ENCODE data around the gene CBLB. TPM values are rescaled to one million over a fixed set of nuclear protein-coding genes. Genes with fewer than 3 reads are reported as not detected.

The CBLB gene
- total and polyA plus RNA-seq, 9 of the 15 experiments (the other 6 are each of a cell fraction or from before 2014, with no cell fraction given): 1.8 to 8.1 (median 5.3) TPM

- FAIRE-seq: no peak
- in situ Hi-C loops (cut with MboI) (no loop called here), intact Hi-C loops (cut with micrococcal nuclease) (no loop called here)
- ChIA-PET POLR2A (interaction anchor here (0.5 kb wide), 1 partner anchor 9 kb away, joined by 3 read pairs; no protein-coding TSS in a partner anchor), CTCF (ENCODE audit: low intra/inter-chr PET ratio) (no interaction called here)
- BruUV-seq (replicated peaks): no TSS peak
- Histone ChIP-seq H3K36me3 (ENCODE audit: control insufficient read depth, insufficient read depth, low read length) (no peaks in the 10 kb centered on the region), H3K4me1 (replicated peaks in 1 of 2; ENCODE audit: control insufficient read depth in 2 of 2, insufficient read depth in 2 of 2, low read length in 2 of 2) (no peaks in the 10 kb centered on the region; a peak in 2 of 5 replicates), H2AFZ (ENCODE audit: low read depth, low read length) (no peak overlapping the region), H3K4me3 (no peak overlapping the region), H3K9me1 (ENCODE audit: control insufficient read depth, insufficient read depth, low read length) (no peaks in the 10 kb centered on the region), H3K9ac (ENCODE audit: insufficient read depth in 1 of 2, low read depth in 2 of 2, low read length in 2 of 2) (no peak overlapping the region), H3K79me2 (ENCODE audit: control insufficient read depth, insufficient read depth, low read length) (no peaks in the 10 kb centered on the region), H3K4me2 (ENCODE audit: insufficient read depth, low read length) (no peak overlapping the region), H4K20me1 (replicated peaks; ENCODE audit: control insufficient read depth, insufficient read depth, low read length) (no peaks in the 10 kb centered on the region), H3K27ac (ENCODE audit: extremely low read depth, low read depth, low read length) (no peak overlapping the region), H3K9me3 (replicated peaks; ENCODE audit: control insufficient read depth, insufficient read depth, low read depth, low read length) (no peaks in the 10 kb centered on the region), H3K27me3 (ENCODE audit: control insufficient read depth in 2 of 2, insufficient read depth in 2 of 2, low read length in 2 of 2) (no peaks in the 10 kb centered on the region)
- WGBS (ENCODE audit: insufficient coverage, low coverage, missing lambda C conversion rate): 45% methylated on average over 3 of the region's 3 CpGs
- no peak for TF ChIP-seq SLC30A9 (CRISPR knock-in tag; IDR thresholded peaks at IDR 0.05)
- TF ChIP-seq CEBPG (CRISPR knock-in tag; IDR thresholded peaks at IDR 0.05): no peak
- peak in 1 of 2 experiments; percentile 40; a peak in 1 of 4 replicates for TF ChIP-seq CEBPG (tag; conservative IDR thresholded peaks at IDR 0.05 in 1 of 2, IDR thresholded peaks at IDR 0.05 in 1 of 2)
- ATAC-seq: no peak
- DNase-seq (ENCODE audit: extremely low read depth in 1 of 4, low spot score in 3 of 4): no peak
Observed at GRCh38 chr3:105799286-105799685, 69.5 kb downstream of the CBLB start.

GRCh38 chr3:105798381-105798934, 70.4 kb downstream of the CBLB start:
- Histone ChIP-seq H2AFZ (ENCODE audit: low read depth, low read length) (no peak overlapping the region), H3K9me3 (replicated peaks; ENCODE audit: control insufficient read depth, insufficient read depth, low read depth, low read length) (no peaks in the 10 kb centered on the region), H3K27ac (ENCODE audit: extremely low read depth, low read depth, low read length) (no peak overlapping the region), H3K79me2 (ENCODE audit: control insufficient read depth, insufficient read depth, low read length) (no peaks in the 10 kb centered on the region), H4K20me1 (replicated peaks; ENCODE audit: control insufficient read depth, insufficient read depth, low read length) (no peaks in the 10 kb centered on the region), H3K36me3 (ENCODE audit: control insufficient read depth, insufficient read depth, low read length) (no peaks in the 10 kb centered on the region), H3K4me1 (replicated peaks in 1 of 2; ENCODE audit: control insufficient read depth in 2 of 2, insufficient read depth in 2 of 2, low read length in 2 of 2) (no peaks in the 10 kb centered on the region; a peak in 2 of 5 replicates), H3K4me2 (ENCODE audit: insufficient read depth, low read length) (no peak overlapping the region), H3K9me1 (ENCODE audit: control insufficient read depth, insufficient read depth, low read length) (no peaks in the 10 kb centered on the region), H3K9ac (ENCODE audit: insufficient read depth in 1 of 2, low read depth in 2 of 2, low read length in 2 of 2) (no peak overlapping the region), H3K27me3 (ENCODE audit: control insufficient read depth in 2 of 2, insufficient read depth in 2 of 2, low read length in 2 of 2) (no peaks in the 10 kb centered on the region), H3K4me3 (no peak overlapping the region)
- in situ Hi-C loops (cut with MboI) (no loop called here), intact Hi-C loops (cut with micrococcal nuclease) (no loop called here)
- FAIRE-seq: no peak
- no TSS peak for BruUV-seq (replicated peaks)
- no peak for DNase-seq (ENCODE audit: extremely low read depth in 1 of 4, low spot score in 3 of 4)
- POLR2A ChIA-PET: interaction anchor here (1.5 kb wide), 1 partner anchor 11 kb away, joined by 5 read pairs; no protein-coding TSS in a partner anchor
- TF ChIP-seq PBX2 (CRISPR knock-in tag; IDR thresholded peaks at IDR 0.05; ENCODE audit: low read depth): no peak
- 0 out of 2 replicates have a peak, but pooled peaks have one; percentile 26 for TF ChIP-seq PBX2 (tag; conservative IDR thresholded peaks at IDR 0.05; ENCODE audit: low read depth)
- TF ChIP-seq HMG20B (CRISPR knock-in tag; IDR thresholded peaks at IDR 0.05): no peak
- peak; percentile 80 for TF ChIP-seq PKNOX1 (IDR thresholded peaks at IDR 0.05)
- TF ChIP-seq ZSCAN32 (CRISPR knock-in tag; IDR thresholded peaks at IDR 0.05): no peak
- CTCF ChIA-PET (ENCODE audit: low intra/inter-chr PET ratio): no interaction called here
- 17% methylated on average over 1 of the region's 1 CpG for WGBS (ENCODE audit: insufficient coverage, low coverage, missing lambda C conversion rate)
- ATAC-seq: no peak

Data from K562 (cell line).